Measurements from ENCODE around the gene MADD.

DNA sequence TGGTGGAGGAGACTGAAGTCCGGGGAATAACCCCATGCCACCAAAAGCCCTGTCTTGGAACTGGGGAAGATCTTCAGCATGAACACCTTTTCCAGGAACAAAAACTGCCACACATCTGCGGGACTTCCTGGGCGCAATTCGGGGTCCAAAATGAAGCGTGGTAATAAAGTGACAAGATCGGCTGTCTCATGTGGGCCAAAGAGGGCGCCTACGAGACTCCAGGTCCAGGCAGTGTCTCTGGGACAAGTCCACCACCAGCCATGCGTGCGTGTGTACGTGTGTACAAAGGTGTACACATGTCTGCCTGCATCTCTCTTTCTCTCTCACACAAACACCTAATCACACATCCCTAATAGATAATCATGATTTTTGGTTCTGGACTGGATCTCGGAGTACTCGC lies 91.5 kb downstream of the MADD start:
- TF ChIP-seq CTCF (IDR thresholded peaks at IDR 0.05): no peak
- TF ChIP-seq POLR2A (IDR thresholded peaks at IDR 0.05): no peak

All from heart left ventricle (tissue), 13 donors.